ENCODE data around the gene WNT5B. TPM values are rescaled to one million over a fixed set of nuclear protein-coding genes. Genes with fewer than 3 reads are reported as not detected.

The WNT5B gene
- total and polyA plus RNA-seq, 2 of the 8 experiments (the other 6 are each of a cell fraction or from before 2014, with no cell fraction given): 0.91 to 1.2 TPM

DNA sequence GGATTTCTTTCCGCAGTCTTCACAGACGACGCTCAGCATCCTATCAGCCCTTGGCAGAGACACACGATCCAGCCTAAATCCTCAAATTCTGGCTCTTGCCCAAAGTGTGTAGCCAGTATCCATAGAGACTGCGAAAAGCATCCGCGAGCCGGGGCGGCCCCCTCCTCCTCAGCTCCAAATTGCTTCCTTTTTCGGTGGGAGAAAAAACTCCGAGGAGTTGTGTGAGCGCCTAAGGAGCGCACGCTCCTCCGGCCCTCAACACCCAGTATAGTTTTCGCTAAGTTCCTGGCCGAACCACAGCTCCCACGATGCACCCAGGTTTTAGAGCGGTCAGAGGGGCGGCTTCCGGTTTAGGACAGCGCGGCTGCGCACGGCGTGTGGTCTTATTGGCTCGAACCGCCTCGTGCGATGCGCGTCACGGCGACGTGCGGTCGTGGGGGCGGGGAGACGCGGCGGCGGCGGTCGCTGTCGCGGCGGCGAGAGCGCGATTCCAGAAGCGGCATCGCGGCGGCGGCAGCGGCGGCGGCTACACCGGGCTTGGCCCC, 61.6 kb downstream of the WNT5B start, which contains the start of gene ADIPOR2 (continued):
- TF ChIP-seq POLR2AphosphoS5 (IDR thresholded peaks at IDR 0.05; ENCODE audit: low read depth, low read length) (peak; percentile 79), SAP30 (IDR thresholded peaks at IDR 0.05; ENCODE audit: insufficient read depth, insufficient replicate concordance, low read length) (no peak), HDAC6 (IDR thresholded peaks at IDR 0.05; ENCODE audit: low read depth, low read length) (no peak), RAD21 (IDR thresholded peaks at IDR 0.05 in 1 of 2, conservative IDR thresholded peaks at IDR 0.05 in 1 of 2; ENCODE audit: low read depth in 2 of 2, low read length in 2 of 2) (no peak), SP1 (IDR thresholded peaks at IDR 0.05; ENCODE audit: low read depth, low read length) (peak; percentile 41; the same call in 1 of the 2 replicates), RBBP5 (IDR thresholded peaks at IDR 0.05; ENCODE audit: borderline replicate concordance, low read depth, low read length) (no peak; the same call in 1 of the 2 replicates), E2F6 (IDR thresholded peaks at IDR 0.05) (peak; percentile 84), SP4 (IDR thresholded peaks at IDR 0.05; ENCODE audit: low read length) (peak; percentile 64; the same call in 1 of the 2 replicates), NRF1 (IDR thresholded peaks at IDR 0.05; ENCODE audit: low read depth, low read length) (peak; percentile 81)
- TF ChIP-seq, protein P1, sequence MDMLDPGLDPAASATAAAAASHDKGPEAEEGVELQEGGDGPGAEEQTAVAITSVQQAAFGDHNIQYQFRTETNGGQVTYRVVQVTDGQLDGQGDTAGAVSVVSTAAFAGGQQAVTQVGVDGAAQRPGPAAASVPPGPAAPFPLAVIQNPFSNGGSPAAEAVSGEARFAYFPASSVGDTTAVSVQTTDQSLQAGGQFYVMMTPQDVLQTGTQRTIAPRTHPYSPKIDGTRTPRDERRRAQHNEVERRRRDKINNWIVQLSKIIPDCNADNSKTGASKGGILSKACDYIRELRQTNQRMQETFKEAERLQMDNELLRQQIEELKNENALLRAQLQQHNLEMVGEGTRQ (IDR thresholded peaks at IDR 0.05; ENCODE audit: low read length): peak; percentile 56; the same call in 1 of the 2 replicates

Data from H1 (cell line).